Measurements from ENCODE around the gene HHLA2.
"Not testable (repeated sequence)": the region's sequence is repeated elsewhere in the genome, so short reads cannot be mapped to it uniquely, and the experiment has no call there.

HHLA2 gene

GRCh38 chr3:108296239-108296638, at the start of gene HHLA2:
HHLA2 (plus strand) TSS chr3:108296548; CDS start chr3:108351814, 55,266 bp downstream.
- FAIRE-seq (peak; percentile 78), DNase-seq (ENCODE audit: insufficient read length, low spot score) (no peak)

- DNase-seq (ENCODE audit: insufficient read length, low spot score) (no peak), FAIRE-seq (no peak)
Measured at GRCh38 chr3:108250626-108251025, 45.7 kb upstream of the HHLA2 start.

DNA sequence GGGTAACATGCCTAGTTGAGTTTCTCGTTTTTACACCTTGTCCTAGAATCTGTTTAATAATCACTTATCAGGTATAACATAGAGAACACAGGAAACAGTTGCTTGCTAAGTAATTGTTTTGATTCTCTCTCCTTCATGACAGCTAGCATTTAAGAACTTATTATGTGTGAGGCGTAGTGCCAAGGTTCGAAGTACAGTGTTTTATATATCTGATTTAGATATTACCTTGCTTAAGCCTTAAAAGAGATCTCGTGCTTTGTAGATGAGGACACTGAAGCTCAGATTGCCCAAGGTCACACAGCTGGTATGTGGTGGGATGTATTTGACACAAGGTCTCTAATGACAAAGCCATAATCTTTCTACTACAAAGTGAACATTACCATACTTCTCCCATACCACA, 45.1 kb upstream of the HHLA2 start:
- DNase-seq (ENCODE audit: insufficient read length, low spot score) (no peak), FAIRE-seq (no peak)

DNA sequence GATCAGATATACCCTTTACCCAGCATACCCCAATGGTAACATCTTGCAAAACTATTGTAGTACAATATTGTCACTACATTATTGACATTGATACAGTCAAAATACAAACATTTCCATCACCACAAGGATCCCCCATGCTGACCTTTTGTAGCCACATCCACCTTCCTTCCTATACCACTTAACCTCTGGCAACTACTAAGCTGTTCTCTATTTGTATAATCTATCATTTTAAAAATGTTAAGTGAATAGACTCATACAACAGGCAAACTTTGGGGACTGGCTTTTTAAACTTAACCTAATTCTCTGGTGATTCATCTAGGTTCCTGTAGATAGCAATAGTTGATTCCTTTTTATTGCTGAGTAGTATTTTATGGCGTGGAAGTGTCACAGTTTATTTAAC, 44.5 kb upstream of the HHLA2 start:
- no peak for FAIRE-seq
- DNase-seq (ENCODE audit: insufficient read length, low spot score): no peak

- DNase-seq (ENCODE audit: insufficient read length, low spot score) (no peak), FAIRE-seq (no peak)
Measured at GRCh38 chr3:108255131-108255530, 41.2 kb upstream of the HHLA2 start.

- not testable (repeated sequence) for DNase-seq (ENCODE audit: insufficient read length, low spot score)
- peak; percentile 84 for FAIRE-seq
Measured at GRCh38 chr3:108264534-108265298, 31.6 kb upstream of the HHLA2 start.

DNA sequence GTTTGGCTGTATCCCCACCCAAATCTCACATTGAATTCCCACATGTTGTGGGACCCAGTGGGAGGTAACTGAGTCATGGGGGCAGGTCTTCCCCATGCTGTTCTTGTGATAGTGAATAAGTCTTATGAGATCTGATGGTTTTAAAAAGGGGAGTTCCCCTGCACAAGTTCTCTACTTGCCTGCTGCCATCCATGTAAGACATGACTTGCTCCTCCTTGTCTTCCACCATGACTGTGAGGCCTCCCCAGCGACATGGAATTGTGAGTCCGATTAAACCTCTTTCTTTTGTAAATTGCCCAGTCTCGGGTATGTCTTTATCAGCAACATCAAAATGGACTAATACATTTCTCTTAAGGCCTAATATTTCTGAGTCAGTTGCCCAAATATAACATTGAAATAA, 28.1 kb upstream of the HHLA2 start:
- not testable (repeated sequence) for FAIRE-seq; DNase-seq (ENCODE audit: insufficient read length, low spot score)

DNA sequence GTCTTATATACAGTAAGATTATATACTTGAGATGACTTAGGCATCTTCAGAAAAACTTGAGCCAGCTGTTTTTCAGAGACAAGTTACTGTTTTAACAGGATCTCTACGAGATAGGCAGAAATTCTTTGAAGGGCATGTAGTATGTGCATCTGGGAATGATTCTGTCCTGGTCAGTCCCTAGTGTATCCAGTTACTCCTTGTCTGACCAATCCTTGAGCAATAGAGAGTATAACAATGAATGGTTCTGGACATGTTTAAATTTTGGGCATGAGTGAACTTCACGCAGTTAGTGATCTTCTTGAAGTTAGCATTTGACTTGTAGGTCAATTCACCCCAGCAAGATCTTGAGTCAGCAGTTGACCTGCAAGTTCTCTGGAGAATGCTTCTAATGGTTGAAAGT, 24.7 kb upstream of the HHLA2 start:
- DNase-seq (ENCODE audit: insufficient read length, low spot score) (no peak), FAIRE-seq (no peak)

DNA sequence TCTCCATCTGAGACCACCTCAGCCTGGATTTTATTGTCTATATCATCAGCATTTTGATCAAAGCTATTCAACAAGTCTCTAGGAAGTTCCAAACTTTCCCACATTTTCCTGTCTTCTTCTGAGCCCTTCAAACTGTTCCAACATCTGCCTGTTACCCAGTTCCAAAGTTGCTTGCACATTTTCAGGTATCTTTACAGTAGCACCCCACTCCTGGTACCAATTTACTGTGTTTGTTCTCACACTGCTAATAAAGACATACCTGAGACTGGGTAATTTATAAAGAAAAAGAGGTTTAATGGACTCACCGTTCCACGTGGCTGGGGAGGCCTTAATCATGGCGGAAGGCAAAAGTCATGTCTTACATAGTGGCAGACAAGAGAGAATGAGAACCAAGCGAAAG, 17.3 kb upstream of the HHLA2 start:
- FAIRE-seq: not testable (repeated sequence)

GRCh38 chr3:108280476-108280875, 15.9 kb upstream of the HHLA2 start:
- DNase-seq (ENCODE audit: insufficient read length, low spot score) (no peak), FAIRE-seq (no peak)

More for the DNA sequence above, 17.3 kb upstream of the HHLA2 start:
- not testable (repeated sequence) for DNase-seq (ENCODE audit: insufficient read length, low spot score)

- FAIRE-seq: no peak
- no peak for DNase-seq (ENCODE audit: insufficient read length, low spot score)
Measured at GRCh38 chr3:108281670-108282069, 14.7 kb upstream of the HHLA2 start.

- no peak for DNase-seq (ENCODE audit: insufficient read length, low spot score)
- FAIRE-seq: no peak
Measured at GRCh38 chr3:108283006-108283405, 13.3 kb upstream of the HHLA2 start.

GRCh38 chr3:108283989-108284388, 12.4 kb upstream of the HHLA2 start:
- DNase-seq (ENCODE audit: insufficient read length, low spot score) (no peak), FAIRE-seq (no peak)

GRCh38 chr3:108285176-108285575, 11.2 kb upstream of the HHLA2 start:
- DNase-seq (ENCODE audit: insufficient read length, low spot score): no peak

DNA sequence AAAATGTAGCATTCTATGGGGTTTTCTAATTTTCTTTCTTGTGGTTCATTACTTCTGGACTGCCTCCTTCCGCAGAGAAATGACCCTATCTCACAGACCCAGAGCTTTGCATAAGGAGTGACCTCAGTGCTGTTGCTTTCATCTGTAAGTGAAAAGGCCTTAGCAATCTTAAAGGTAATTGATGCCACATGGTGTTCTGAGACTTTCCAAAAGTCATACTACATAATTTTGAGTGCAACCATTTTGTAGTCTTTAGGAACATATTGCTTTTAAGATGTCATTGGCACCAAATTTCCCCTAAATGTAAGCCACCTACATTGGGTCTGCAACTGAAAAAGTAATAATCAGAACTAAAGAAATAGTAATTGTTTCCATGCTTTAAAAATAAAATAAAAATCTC, 9.2 kb upstream of the HHLA2 start:
- DNase-seq (ENCODE audit: insufficient read length, low spot score) (no peak), FAIRE-seq (no peak)

More at GRCh38 chr3:108285176-108285575, 11.2 kb upstream of the HHLA2 start:
- no peak for FAIRE-seq

GRCh38 chr3:108288193-108288592, 8.2 kb upstream of the HHLA2 start:
- FAIRE-seq; DNase-seq (ENCODE audit: insufficient read length, low spot score): not testable (repeated sequence)

GRCh38 chr3:108289159-108289558, 7.2 kb upstream of the HHLA2 start:
- DNase-seq (ENCODE audit: insufficient read length, low spot score) (no peak), FAIRE-seq (no peak)

DNA sequence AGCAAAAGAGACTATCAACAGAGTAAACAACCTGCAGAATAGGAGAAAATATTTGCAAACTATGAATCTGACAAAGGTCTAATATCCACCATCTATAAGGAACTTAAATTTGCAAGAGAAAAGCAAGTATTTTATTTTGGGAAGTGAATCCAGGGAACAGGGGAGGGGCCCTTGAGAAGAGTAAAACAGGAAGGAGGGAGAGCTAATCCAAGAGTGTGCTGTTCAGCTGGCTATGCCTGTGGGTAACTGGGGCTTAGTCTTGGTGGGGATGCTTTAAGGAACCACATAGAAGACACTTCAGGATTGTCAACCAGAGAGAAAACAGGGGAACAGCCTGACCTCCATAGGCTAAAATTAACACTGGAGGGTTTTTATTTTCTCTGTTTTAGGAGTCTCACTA, 3.9 kb upstream of the HHLA2 start:
- no peak for FAIRE-seq
- no peak for DNase-seq (ENCODE audit: insufficient read length, low spot score)

- FAIRE-seq (peak; percentile 97), DNase-seq (ENCODE audit: insufficient read length, low spot score) (no peak)
Measured at GRCh38 chr3:108292905-108293328, 3.4 kb upstream of the HHLA2 start.

GRCh38 chr3:108293858-108294257, 2.5 kb upstream of the HHLA2 start:
- DNase-seq (ENCODE audit: insufficient read length, low spot score): peak; percentile 13
- no peak for FAIRE-seq

DNA sequence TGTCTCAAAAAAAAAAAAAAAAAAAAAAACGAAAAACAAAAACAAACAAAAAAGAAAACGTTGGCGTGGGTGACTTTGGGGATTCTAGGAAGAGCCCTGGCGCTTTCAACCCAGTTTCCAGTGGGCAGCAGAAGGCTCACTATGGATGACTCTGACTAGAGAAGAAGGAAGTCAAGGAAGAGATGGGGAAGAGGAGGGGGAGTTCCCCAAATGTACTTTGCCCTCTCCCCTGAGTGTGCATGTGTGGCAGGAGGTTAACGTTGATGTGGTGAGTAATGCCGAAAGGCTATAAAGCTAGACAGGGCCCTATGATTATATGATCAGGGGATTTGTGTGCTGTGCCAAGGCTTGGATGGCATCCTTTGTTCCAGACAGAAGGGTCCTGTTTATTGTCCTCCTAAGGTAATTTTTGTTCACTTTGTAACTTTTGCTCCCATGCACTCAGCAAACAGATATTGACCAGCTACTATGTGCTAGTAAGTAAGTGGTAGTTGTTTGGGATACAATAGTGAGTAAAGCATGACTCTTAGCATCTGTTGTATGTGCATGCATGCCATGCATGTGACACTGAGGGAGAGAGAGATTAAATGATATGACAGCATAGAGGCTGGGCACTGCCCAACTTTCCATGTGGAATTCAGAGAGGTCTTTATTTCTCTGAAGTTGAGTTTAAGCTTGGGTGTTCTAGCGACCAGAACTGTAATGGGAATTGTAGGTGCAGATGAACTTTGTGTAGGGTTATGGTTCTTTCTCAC, 750 bp upstream of the HHLA2 start:
- FAIRE-seq: peak; percentile 40
- no peak for DNase-seq (ENCODE audit: insufficient read length, low spot score)

- no peak for FAIRE-seq
Measured at GRCh38 chr3:108297647-108298046, 1.3 kb downstream of the HHLA2 start.

More at GRCh38 chr3:108297647-108298046, 1.3 kb downstream of the HHLA2 start:
- no peak for DNase-seq (ENCODE audit: insufficient read length, low spot score)

All from GM19239 (cell line).